HG02798 (cell line): ENCODE results near the gene ISL2.

Source experiments
- ATAC-seq: cut with Tn5 transposase; IDR thresholded peaks from one replicate; pipeline ENCODE4 v1.9.1; 2021; ENCODE audit warnings: mild to moderate bottlenecking; ENCODE audit not compliant: unreplicated experiment, poor library complexity

The ISL2 gene

GRCh38 chr15:76341366-76342057 lies 4.9 kb downstream of the ISL2 start:
- ATAC-seq: no peak

- ATAC-seq: no peak
Measured at GRCh38 chr15:76342058-76342381, 5.4 kb downstream of the ISL2 start.

GRCh38 chr15:76342382-76343201 lies 6.0 kb downstream of the ISL2 start:
- ATAC-seq: no peak

- no peak for ATAC-seq
Measured at GRCh38 chr15:76343313-76343996, 6.9 kb downstream of the ISL2 start.

GRCh38 chr15:76344893-76345582 lies 8.5 kb downstream of the ISL2 start:
- ATAC-seq: no peak

GRCh38 chr15:76345583-76345879 lies 9.0 kb downstream of the ISL2 start:
- ATAC-seq: no peak

GRCh38 chr15:76345880-76346668 lies 9.5 kb downstream of the ISL2 start:
- ATAC-seq: no peak

- ATAC-seq: no peak
Measured at GRCh38 chr15:76346669-76347481, 10.3 kb downstream of the ISL2 start.

GRCh38 chr15:76347482-76348055 lies 11.0 kb downstream of the ISL2 start:
- no peak for ATAC-seq

GRCh38 chr15:76349301-76350070 lies 12.9 kb downstream of the ISL2 start:
- ATAC-seq: no peak

- no peak for ATAC-seq
Measured at GRCh38 chr15:76353023-76353577, 16.5 kb downstream of the ISL2 start.

GRCh38 chr15:76353903-76354302 lies 17.3 kb downstream of the ISL2 start:
- no peak for ATAC-seq

GRCh38 chr15:76354823-76355440 lies 18.4 kb downstream of the ISL2 start:
- ATAC-seq: no peak

GRCh38 chr15:76358453-76358852 lies 21.9 kb downstream of the ISL2 start:
- no peak for ATAC-seq

- ATAC-seq: no peak
Measured at GRCh38 chr15:76359152-76359551, 22.6 kb downstream of the ISL2 start.

GRCh38 chr15:76360416-76360815 lies 23.8 kb downstream of the ISL2 start:
- no peak for ATAC-seq

GRCh38 chr15:76363251-76363650 lies 26.7 kb downstream of the ISL2 start:
- no peak for ATAC-seq

- ATAC-seq: no peak
Measured at GRCh38 chr15:76366714-76367113, 30.1 kb downstream of the ISL2 start.
